IPS-11a (cell line): ENCODE data around the gene SAG.

Experiments
- H3K4me3 ChIP-seq: one replicate; pipeline ENCODE4 v1.5.1; 2013; ENCODE audit warnings: low read depth, low read length, control low read depth

Gene SAG

DNA sequence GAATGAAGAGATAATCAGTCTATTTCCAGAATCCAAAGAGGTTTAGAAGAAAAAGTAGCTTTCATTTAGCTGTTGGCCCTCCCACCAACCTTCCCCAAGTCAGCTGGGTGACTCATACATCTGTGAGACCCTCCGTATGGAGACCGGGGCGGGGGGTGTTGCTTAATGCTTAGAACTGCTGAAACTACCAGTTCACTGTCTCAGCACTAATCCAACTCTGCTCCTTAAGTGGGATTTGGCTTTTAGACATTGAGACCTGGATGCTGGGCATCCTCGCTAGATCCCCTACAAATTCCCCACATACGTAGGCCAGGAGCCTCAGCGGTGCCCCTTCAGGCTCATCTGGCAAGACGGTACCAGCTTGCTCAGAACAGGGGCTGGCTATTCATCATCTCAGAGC lies at the start of gene SAG:
SAG (plus strand) TSS at position 252 of the 400 bp plus-strand sequence. CDS start 1,374 bp downstream, outside the sequence.
- H3K4me3 ChIP-seq, result no peak within 1 kb of the TSS

- no peak overlapping the region for H3K4me3 ChIP-seq
Observed at GRCh38 chr2:233258211-233258610, 49.4 kb upstream of the SAG start.

GRCh38 chr2:233259730-233260129 lies 47.9 kb upstream of the SAG start:
- no peak overlapping the region for H3K4me3 ChIP-seq

GRCh38 chr2:233260661-233261060 lies 47.0 kb upstream of the SAG start:
- H3K4me3 ChIP-seq, result no peak overlapping the region

- no peak overlapping the region for H3K4me3 ChIP-seq
Observed at GRCh38 chr2:233261819-233262555, 45.6 kb upstream of the SAG start.

DNA sequence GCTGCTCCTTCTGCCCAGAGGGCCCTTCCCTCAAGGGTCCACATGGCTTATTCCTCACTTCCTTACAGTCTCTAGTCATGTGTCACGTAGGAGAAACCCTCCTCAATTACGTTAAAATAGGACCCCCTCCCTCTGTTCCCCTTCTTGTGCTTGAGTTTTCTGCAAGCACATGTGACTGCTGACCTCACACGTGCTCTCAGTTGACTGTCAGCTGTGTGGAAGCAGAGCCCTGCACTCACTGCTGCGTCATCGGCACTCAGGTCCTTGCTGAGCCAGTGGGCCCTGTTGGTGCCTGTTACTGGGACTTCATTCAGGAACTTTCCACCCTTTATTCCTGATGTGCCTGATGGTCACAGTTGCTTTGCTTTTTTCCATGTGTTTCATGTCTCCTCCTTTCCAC lies 45.1 kb upstream of the SAG start:
- no peak overlapping the region for H3K4me3 ChIP-seq

DNA sequence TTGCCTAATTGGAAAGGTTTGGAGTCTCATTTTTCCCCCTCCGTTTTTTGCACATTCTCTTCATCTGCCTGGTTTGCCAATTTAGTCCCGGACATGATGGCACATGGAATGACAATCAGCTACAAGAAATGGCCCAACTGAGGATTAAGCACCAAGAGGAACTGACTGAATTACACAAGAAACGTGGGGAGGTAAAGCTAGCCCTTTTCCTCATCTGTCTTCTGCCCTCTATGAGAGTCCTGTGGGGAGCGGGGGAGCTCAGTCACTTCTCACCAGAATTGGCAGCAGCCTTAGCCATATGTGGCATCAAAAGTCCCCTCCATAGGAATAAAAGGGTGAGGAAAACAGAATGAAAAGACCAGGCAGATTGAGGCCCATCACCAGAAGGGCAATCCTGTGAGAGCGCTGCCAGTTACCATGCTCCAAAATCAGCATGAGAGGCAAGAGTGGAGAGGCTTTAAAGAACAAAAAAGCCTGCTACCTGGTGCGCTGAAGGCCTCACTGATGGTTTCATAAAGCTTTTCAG lies 44.5 kb upstream of the SAG start:
- H3K4me3 ChIP-seq, result no peak overlapping the region

GRCh38 chr2:233264667-233265066 lies 42.9 kb upstream of the SAG start:
- H3K4me3 ChIP-seq, result no peak overlapping the region

- H3K4me3 ChIP-seq, result no peak overlapping the region
Observed at GRCh38 chr2:233265899-233266431, 41.7 kb upstream of the SAG start.

DNA sequence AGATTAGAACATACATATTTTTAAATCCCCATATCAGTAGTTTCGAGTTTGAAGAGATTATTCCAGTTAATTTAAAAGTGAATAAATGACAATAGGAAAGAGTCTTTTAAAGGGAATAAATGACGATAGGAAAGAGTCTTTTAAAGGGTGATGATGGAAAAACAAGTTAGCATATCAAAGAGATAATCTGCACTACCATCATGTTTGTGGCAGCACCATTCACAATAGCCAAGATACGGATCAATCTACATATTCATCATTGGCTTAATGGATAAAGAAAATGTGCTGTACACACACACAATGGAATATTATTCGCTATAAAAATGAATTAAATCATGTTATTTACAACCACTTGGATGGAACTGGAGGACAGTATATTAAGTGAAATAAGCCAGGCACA lies 41.1 kb upstream of the SAG start:
- no peak overlapping the region for H3K4me3 ChIP-seq

DNA sequence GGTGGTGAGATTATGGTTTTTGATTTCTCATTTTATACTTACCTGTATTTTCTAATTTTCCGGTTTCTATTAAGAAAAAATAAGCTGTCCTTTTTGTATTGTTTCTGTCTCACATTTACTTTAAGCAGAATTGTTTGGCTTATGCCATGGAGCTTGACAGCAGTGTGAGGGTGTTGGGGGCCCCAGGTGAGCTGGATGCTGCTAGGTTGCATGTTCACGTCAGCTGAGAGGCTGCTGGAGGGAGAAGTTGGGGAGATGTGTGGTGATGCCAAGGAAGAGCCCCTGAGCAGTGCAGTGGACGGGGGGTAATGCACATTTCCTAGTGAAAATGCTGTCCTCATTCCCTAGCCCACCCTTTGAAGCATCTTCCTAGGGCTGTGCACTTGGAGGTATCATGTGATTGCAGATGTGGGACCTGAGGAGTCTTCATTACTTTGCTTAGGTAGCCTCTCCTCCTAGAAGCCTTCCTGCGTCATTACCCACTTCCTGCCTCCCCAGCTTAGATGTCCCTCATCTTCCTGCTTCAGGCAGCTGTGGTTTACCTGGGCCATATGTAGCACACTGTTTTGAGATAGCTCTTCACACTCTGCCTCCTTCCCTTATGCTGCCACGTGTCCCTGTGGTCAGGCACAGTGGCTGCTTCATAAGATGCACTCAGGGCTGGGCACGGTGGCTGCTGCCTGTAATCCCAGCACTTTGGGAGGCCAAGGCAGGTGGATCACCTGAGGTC lies 39.9 kb upstream of the SAG start:
- H3K4me3 ChIP-seq, result no peak overlapping the region

GRCh38 chr2:233270366-233270765 lies 37.2 kb upstream of the SAG start:
- no peak overlapping the region for H3K4me3 ChIP-seq

DNA sequence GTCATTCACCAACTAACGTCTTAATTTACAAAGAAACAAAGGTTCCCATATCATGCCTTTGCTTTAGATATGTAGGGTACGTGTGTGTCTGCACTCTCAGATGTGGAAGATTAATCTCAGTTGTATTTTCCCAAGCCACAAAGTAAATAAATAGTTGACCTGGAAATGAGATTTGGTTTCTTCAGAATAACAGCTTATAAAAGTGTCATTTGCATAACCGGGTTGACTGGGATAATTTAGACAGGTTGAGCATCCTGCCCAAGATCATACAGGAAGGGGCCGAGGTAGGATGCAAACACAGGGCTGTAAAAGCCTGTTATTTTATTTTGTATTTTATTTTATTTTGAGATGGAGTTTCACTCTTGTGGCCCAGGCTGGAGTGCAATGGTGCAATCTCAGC lies 36.7 kb upstream of the SAG start:
- no peak overlapping the region for H3K4me3 ChIP-seq

DNA sequence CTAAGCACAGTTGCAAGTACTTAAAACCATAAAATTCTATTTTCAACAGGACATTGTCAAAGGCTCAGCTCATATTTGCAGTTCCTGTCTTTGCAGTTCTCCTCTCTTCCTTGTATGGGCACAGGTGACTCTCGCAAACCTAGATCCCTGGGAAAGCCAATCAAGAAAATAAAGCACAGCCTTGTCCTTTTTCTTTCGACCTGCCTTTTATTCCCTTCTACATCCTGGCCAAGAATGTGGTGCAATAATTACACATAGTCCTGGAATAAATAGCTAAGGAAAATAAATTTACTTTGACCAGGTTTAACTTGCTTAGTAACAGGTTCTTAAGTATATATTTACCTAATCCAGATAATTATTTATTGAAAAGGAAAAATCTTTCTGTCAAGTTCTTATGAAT lies 35.9 kb upstream of the SAG start:
- no peak overlapping the region for H3K4me3 ChIP-seq

DNA sequence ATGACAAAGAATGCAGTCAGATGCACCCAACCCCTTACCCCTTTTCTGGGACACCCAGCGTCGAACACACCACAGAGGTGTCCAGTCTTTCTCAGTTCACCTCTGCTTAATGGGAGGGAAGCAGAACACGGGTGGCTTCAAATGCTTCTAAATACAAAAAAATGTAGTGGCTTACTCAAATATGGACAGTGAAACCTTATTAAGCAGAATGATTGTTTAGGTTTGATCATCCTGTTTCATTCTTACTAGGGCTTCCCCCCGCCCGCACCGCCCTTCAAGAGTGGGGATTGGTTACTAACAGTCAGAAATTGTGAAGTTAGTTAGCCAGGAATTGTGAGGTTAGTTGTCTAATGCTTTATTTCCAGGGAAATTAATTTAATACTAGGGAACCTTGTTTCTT lies 34.5 kb upstream of the SAG start:
- no peak overlapping the region for H3K4me3 ChIP-seq

DNA sequence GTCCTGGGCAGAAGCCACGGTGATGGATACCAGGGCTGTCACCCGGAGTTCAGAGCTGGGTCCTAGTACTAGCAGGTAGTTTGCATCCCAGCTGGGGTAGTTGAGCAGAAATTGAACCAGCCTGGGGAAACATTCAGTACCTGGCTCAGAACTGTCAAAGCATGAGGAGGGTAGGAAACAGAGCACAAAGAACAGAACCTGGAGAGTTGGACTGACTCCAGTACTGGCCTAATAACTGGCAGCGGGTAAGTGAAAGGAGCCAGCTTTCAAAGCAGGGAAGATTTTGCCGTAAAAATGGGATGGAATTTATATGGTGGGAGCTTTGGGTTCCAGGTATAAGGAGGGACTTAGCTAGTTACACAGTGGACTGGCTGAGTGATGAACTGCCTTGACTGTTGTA lies 32.4 kb upstream of the SAG start:
- H3K4me3 ChIP-seq, result no peak overlapping the region

DNA sequence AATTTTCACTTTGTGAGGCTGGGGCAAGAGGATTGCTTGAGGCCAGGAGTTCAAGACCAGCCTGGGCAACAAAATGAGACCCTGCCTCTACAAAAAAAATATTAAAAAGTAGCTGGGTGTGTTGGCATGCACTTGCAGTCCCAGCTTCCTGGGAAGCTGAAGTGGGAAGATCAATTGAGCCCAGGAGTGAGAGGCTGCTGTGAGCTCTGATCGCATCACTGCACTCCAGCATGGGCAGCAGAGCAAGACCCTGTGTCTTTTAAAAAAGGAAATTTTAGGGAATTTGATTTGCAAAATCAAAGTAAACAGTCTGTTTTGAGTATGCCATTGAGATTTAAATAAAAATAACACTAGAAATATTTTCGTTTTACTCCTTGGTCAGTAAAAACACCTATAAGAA lies 28.7 kb upstream of the SAG start:
- H3K4me3 ChIP-seq, result no peak overlapping the region

DNA sequence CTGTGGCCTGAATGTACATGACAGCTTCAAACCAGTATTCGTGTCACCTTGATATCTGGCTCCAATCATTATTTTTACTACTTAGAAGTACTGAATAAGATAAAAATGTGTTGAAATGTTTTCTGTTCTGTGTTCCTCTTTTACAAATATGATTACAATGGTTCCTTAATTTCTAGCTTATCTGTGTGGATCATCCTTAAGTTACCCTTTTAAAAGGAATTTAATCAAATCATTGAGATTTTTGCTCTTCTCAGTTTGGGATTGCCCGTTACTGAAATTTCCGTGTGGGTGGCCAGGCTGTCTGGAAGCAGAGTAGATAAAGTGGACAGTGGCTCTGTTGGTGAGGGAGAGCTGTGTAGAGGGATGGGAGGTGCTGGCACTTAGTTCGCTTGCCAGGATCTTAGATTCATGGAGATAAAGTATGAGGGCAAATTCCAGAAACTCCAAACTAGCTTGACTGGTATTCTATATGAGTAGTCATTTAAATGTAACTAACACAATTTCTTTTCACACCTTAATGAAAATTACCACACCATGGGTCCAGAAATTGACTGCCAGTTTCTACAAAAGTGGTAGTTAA lies 27.4 kb upstream of the SAG start:
- no peak overlapping the region for H3K4me3 ChIP-seq

GRCh38 chr2:233281553-233281952 lies 26.1 kb upstream of the SAG start:
- no peak overlapping the region for H3K4me3 ChIP-seq

GRCh38 chr2:233281992-233282603 lies 25.5 kb upstream of the SAG start:
- no peak overlapping the region for H3K4me3 ChIP-seq

DNA sequence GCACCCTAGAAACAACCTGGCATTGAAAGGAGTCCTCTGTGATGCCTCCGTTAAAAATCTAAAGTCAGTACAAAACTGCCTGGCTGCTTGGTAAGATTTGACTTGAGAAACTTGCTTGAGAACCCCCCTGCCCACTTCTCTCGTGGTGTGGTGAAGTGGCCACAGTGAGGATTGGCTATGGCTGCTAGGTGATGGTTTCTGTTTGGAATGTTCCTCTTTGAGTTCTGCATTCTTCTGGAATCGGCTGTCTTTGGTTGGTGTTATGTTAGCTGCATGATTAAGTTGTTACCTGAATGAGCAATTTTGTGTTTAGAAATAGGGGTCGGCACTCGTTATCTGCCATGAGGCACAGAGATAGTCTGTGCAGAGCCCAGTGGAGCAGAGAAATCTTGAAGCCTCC lies 21.7 kb upstream of the SAG start:
- no peak overlapping the region for H3K4me3 ChIP-seq
